Liver (tissue), 3 donors: ENCODE data around the gene STRBP.

Experiments used
- MAX ChIP-seq: IDR thresholded peaks from 2 replicates; pipeline ENCODE4 v1.6.1; 2016; ENCODE audit warnings: antibody characterized with exemption
- RAD21 ChIP-seq, 2 donors: IDR thresholded peaks; 2 replicates each; pipeline ENCODE4 v1.6.1; 2016; ENCODE audit warnings: antibody characterized with exemption in 2 of 2, mild to moderate bottlenecking in 2 of 2
- SP1 ChIP-seq: IDR thresholded peaks from 2 replicates; pipeline ENCODE4 v1.6.1; 2018; ENCODE audit warnings: antibody characterized with exemption, mild to moderate bottlenecking
- TF ChIP-seq, protein P1 (sequence below): fragments of 150-350 bp; IDR thresholded peaks from 2 replicates; pipeline ENCODE4 v1.5.1; 2017; ENCODE audit warnings: improper control_type of control experiment, low read depth, low read length; ENCODE audit not compliant: missing input control
- donor health status: healthy.
- donor health status: healthy.

GRCh38 chr9:123269281-123269680 is 895 bp upstream of the STRBP start:
- TF ChIP-seq SP1 (no peak), MAX (no peak), RAD21 (IDR thresholded peaks at IDR 0.05) (no peak)
- TF ChIP-seq, protein P1, sequence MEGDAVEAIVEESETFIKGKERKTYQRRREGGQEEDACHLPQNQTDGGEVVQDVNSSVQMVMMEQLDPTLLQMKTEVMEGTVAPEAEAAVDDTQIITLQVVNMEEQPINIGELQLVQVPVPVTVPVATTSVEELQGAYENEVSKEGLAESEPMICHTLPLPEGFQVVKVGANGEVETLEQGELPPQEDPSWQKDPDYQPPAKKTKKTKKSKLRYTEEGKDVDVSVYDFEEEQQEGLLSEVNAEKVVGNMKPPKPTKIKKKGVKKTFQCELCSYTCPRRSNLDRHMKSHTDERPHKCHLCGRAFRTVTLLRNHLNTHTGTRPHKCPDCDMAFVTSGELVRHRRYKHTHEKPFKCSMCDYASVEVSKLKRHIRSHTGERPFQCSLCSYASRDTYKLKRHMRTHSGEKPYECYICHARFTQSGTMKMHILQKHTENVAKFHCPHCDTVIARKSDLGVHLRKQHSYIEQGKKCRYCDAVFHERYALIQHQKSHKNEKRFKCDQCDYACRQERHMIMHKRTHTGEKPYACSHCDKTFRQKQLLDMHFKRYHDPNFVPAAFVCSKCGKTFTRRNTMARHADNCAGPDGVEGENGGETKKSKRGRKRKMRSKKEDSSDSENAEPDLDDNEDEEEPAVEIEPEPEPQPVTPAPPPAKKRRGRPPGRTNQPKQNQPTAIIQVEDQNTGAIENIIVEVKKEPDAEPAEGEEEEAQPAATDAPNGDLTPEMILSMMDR = no peak
